ENCODE results near the gene MRC2.

DNA sequence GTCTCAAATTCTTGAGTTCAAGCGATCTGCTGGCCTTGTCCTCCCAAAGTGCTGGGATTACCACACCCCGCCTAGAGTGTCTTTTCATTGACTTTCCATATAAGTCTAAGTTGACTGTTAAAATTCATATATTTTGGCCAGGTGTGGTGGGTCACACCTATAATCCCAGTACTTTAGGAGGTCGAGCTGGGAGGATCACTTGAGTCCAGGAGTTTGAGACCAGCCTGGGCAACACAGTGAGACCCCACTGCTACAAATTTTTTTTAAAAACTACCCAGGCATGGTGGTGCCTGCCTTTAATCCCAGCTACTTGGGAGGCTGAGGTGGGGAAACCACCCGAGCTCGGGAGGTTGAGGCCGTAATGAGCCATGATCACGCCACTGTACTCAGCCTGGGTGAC, 21.9 kb upstream of the MRC2 start:
- TF ChIP-seq, protein P1, sequence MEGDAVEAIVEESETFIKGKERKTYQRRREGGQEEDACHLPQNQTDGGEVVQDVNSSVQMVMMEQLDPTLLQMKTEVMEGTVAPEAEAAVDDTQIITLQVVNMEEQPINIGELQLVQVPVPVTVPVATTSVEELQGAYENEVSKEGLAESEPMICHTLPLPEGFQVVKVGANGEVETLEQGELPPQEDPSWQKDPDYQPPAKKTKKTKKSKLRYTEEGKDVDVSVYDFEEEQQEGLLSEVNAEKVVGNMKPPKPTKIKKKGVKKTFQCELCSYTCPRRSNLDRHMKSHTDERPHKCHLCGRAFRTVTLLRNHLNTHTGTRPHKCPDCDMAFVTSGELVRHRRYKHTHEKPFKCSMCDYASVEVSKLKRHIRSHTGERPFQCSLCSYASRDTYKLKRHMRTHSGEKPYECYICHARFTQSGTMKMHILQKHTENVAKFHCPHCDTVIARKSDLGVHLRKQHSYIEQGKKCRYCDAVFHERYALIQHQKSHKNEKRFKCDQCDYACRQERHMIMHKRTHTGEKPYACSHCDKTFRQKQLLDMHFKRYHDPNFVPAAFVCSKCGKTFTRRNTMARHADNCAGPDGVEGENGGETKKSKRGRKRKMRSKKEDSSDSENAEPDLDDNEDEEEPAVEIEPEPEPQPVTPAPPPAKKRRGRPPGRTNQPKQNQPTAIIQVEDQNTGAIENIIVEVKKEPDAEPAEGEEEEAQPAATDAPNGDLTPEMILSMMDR (conservative IDR thresholded peaks at IDR 0.05; ENCODE audit: low read length) = no peak
- TF ChIP-seq EZH2phosphoT487 (IDR thresholded peaks at IDR 0.05; ENCODE audit: borderline replicate concordance) = no peak

All from Loucy (cell line).